ENCODE data around the gene PNPLA8.

- TF ChIP-seq, protein P1, sequence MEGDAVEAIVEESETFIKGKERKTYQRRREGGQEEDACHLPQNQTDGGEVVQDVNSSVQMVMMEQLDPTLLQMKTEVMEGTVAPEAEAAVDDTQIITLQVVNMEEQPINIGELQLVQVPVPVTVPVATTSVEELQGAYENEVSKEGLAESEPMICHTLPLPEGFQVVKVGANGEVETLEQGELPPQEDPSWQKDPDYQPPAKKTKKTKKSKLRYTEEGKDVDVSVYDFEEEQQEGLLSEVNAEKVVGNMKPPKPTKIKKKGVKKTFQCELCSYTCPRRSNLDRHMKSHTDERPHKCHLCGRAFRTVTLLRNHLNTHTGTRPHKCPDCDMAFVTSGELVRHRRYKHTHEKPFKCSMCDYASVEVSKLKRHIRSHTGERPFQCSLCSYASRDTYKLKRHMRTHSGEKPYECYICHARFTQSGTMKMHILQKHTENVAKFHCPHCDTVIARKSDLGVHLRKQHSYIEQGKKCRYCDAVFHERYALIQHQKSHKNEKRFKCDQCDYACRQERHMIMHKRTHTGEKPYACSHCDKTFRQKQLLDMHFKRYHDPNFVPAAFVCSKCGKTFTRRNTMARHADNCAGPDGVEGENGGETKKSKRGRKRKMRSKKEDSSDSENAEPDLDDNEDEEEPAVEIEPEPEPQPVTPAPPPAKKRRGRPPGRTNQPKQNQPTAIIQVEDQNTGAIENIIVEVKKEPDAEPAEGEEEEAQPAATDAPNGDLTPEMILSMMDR (tag by site-specific recombination; IDR thresholded peaks at IDR 0.05): no peak
- TF ChIP-seq ZNF175 (tag by site-specific recombination; IDR thresholded peaks at IDR 0.05) (no peak), ZNF629 (tag by site-specific recombination; IDR thresholded peaks at IDR 0.05) (no peak), ZNF354C (tag by site-specific recombination; IDR thresholded peaks at IDR 0.05; ENCODE audit: borderline replicate concordance, low read depth) (no peak), ZBTB11 (tag by site-specific recombination; conservative IDR thresholded peaks at IDR 0.05; ENCODE audit: low read depth) (no peak), ZNF658 (tag by site-specific recombination; IDR thresholded peaks at IDR 0.05) (no peak), YY1 (tag by site-specific recombination; IDR thresholded peaks at IDR 0.05) (no peak), ZNF792 (tag by site-specific recombination; IDR thresholded peaks at IDR 0.05) (no peak), ZNF416 (tag by site-specific recombination; IDR thresholded peaks at IDR 0.05) (no peak), ZNF518A (tag by site-specific recombination; conservative IDR thresholded peaks at IDR 0.05; ENCODE audit: low read depth) (no peak), SALL2 (tag by site-specific recombination; IDR thresholded peaks at IDR 0.05; ENCODE audit: borderline replicate concordance) (no peak), BCL11A (tag by site-specific recombination; IDR thresholded peaks at IDR 0.05; ENCODE audit: low read depth) (no peak)
- TF ChIP-seq, protein P2, sequence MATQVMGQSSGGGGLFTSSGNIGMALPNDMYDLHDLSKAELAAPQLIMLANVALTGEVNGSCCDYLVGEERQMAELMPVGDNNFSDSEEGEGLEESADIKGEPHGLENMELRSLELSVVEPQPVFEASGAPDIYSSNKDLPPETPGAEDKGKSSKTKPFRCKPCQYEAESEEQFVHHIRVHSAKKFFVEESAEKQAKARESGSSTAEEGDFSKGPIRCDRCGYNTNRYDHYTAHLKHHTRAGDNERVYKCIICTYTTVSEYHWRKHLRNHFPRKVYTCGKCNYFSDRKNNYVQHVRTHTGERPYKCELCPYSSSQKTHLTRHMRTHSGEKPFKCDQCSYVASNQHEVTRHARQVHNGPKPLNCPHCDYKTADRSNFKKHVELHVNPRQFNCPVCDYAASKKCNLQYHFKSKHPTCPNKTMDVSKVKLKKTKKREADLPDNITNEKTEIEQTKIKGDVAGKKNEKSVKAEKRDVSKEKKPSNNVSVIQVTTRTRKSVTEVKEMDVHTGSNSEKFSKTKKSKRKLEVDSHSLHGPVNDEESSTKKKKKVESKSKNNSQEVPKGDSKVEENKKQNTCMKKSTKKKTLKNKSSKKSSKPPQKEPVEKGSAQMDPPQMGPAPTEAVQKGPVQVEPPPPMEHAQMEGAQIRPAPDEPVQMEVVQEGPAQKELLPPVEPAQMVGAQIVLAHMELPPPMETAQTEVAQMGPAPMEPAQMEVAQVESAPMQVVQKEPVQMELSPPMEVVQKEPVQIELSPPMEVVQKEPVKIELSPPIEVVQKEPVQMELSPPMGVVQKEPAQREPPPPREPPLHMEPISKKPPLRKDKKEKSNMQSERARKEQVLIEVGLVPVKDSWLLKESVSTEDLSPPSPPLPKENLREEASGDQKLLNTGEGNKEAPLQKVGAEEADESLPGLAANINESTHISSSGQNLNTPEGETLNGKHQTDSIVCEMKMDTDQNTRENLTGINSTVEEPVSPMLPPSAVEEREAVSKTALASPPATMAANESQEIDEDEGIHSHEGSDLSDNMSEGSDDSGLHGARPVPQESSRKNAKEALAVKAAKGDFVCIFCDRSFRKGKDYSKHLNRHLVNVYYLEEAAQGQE (tag by site-specific recombination; IDR thresholded peaks at IDR 0.05): no peak
- TF ChIP-seq, protein P3, sequence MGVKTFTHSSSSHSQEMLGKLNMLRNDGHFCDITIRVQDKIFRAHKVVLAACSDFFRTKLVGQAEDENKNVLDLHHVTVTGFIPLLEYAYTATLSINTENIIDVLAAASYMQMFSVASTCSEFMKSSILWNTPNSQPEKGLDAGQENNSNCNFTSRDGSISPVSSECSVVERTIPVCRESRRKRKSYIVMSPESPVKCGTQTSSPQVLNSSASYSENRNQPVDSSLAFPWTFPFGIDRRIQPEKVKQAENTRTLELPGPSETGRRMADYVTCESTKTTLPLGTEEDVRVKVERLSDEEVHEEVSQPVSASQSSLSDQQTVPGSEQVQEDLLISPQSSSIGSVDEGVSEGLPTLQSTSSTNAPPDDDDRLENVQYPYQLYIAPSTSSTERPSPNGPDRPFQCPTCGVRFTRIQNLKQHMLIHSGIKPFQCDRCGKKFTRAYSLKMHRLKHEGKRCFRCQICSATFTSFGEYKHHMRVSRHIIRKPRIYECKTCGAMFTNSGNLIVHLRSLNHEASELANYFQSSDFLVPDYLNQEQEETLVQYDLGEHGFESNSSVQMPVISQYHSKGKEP (tag by site-specific recombination; IDR thresholded peaks at IDR 0.05): no peak
Observed at GRCh38 chr7:108486291-108486966, 39.5 kb downstream of the PNPLA8 start.

Measured in HEK293 (cell line).